A673 (cell line): ENCODE data around the gene IQCH. TPM values are rescaled to one million over a fixed set of nuclear protein-coding genes. Genes with fewer than 3 reads are reported as not detected.
A peak's percentile ranks its signal among the peaks of the same experiment; 100 is the strongest.

Experiments
- BruUV-seq: library from RNA; stranded (reverse); fragments of 400-500 nt; replicated peaks from 2 replicates; lab custom pipeline; 2021; lab: Mats Ljungman, UMichigan
- CTCF ChIA-PET: fragments of 300-600 bp; sonication (Branson Sonifier 250); formaldehyde crosslinking; loops from one replicate; lab custom pipeline; 2022; ENCODE audit warnings: antibody characterized with exemption; lab: Charles Lee
- POLR2A ChIA-PET: fragments of 300-600 bp; sonication (Branson Sonifier 250); formaldehyde crosslinking; loops from one replicate; lab custom pipeline; 2022; ENCODE audit warnings: antibody characterized with exemption; ENCODE audit not compliant: low non-redundant PET; lab: Charles Lee
- DNase-seq: peaks from one replicate; pipeline ENCODE4 v3.0.0-alpha.2; 2015; ENCODE audit warnings: low spot score
- H3K27ac ChIP-seq: fragments of 200-600 bp; sonication (generic); 2 replicates; pipeline ENCODE4 v1.5.1; 2016; ENCODE audit warnings: mixed run types, low read depth, mild to moderate bottlenecking, mixed read lengths, antibody characterized with exemption, low read length; ENCODE audit not compliant: poor library complexity, severe bottlenecking
- H3K27me3 ChIP-seq: fragments of 200-600 bp; sonication (generic); replicated peaks from 2 replicates; pipeline ENCODE4 v1.6.1; 2017; ENCODE audit warnings: mixed run types, low read depth, mild to moderate bottlenecking, mixed read lengths, antibody characterized with exemption, low read length; ENCODE audit not compliant: insufficient read depth, poor library complexity
- H3K36me3 ChIP-seq: fragments of 200-600 bp; sonication (generic); 2 replicates; pipeline ENCODE4 v1.6.1; 2016; ENCODE audit warnings: mixed run types, mild to moderate bottlenecking, mixed read lengths, antibody characterized with exemption, low read length; ENCODE audit not compliant: insufficient read depth, poor library complexity, severe bottlenecking
- H3K4me1 ChIP-seq: fragments of 200-600 bp; sonication (generic); 2 replicates; pipeline ENCODE4 v1.6.1; 2017; ENCODE audit warnings: mixed run types, mild to moderate bottlenecking, mixed read lengths, antibody characterized with exemption, low read length; ENCODE audit not compliant: insufficient read depth, poor library complexity, severe bottlenecking
- H3K4me3 ChIP-seq: fragments of 200-600 bp; sonication (generic); 2 replicates; pipeline ENCODE4 v1.5.1; 2016; ENCODE audit warnings: low read depth, mixed run types, mild to moderate bottlenecking, mixed read lengths, low read length; ENCODE audit not compliant: poor library complexity, severe bottlenecking
- H3K9me3 ChIP-seq: fragments of 200-600 bp; sonication (generic); 2 replicates; pipeline ENCODE4 v1.6.1; 2016; ENCODE audit warnings: mixed run types, low read depth, mild to moderate bottlenecking, mixed read lengths, antibody characterized with exemption, low read length; ENCODE audit not compliant: poor library complexity, severe bottlenecking
- CTCF ChIP-seq: fragments of 300-800, 200-600 bp; sonication (generic); conservative IDR thresholded peaks from 2 replicates; pipeline ENCODE4 v1.5.1; 2017; ENCODE audit warnings: low read depth, mild to moderate bottlenecking, antibody characterized with exemption, low read length, moderate library complexity, mixed read lengths
- EZH2 ChIP-seq: fragments of 200-600 bp; sonication (generic); IDR thresholded peaks from 2 replicates; pipeline ENCODE4 v1.6.1; 2017; ENCODE audit warnings: borderline replicate concordance, low read depth, mild to moderate bottlenecking, mixed read lengths, antibody characterized with exemption, low read length; ENCODE audit not compliant: poor library complexity, severe bottlenecking
- intact Hi-C: fragments of 100-400 bp; cut with micrococcal nuclease; formaldehyde crosslinking; loops from one replicate; pipeline ENCODE4 v1.10.0; 2022; ENCODE audit not compliant: unreplicated experiment
- total RNA-seq: library from RNA; stranded (reverse); gene quantifications from 2 replicates; pipeline ENCODE4 v1.2.3, GENCODE V29; 2021

The IQCH gene
- total RNA-seq, 1 experiment from 2014 or later, result 1.7 TPM

- BruUV-seq, result no TSS peak
- Histone ChIP-seq H3K4me3 (no peak overlapping the region), H3K27ac (no peak overlapping the region), H3K9me3 (no peaks in the 10 kb centered on the region), H3K36me3 (peaks cover 4% of the 10 kb centered on the region), H3K27me3 (no peaks in the 10 kb centered on the region), H3K4me1 (peaks cover 35% of the 10 kb centered on the region)
- no peak for DNase-seq
- CTCF ChIA-PET, result no interaction called here
- TF ChIP-seq CTCF, result no peak
- no peak for TF ChIP-seq EZH2
- POLR2A ChIA-PET, result no interaction called here
- intact Hi-C loops, result no loop called here
Measured at GRCh38 chr15:67545864-67546263, 291.3 kb downstream of the IQCH start.

- CTCF ChIA-PET, result no interaction called here
- H3K4me3 ChIP-seq, result no peak overlapping the region
- no peaks in the 10 kb centered on the region for H3K9me3 ChIP-seq
- DNase-seq, result no peak
- peaks cover 13% of the 10 kb centered on the region for H3K36me3 ChIP-seq
- peak overlapping the region; percentile 68 for H3K27ac ChIP-seq
- POLR2A ChIA-PET, result no interaction called here
- no TSS peak for BruUV-seq
- no peaks in the 10 kb centered on the region for H3K27me3 ChIP-seq
- TF ChIP-seq CTCF, result no peak
- TF ChIP-seq EZH2, result no peak
- H3K4me1 ChIP-seq, result peaks cover 35% of the 10 kb centered on the region
- intact Hi-C loops, result no loop called here
Measured at GRCh38 chr15:67547064-67547463, 292.5 kb downstream of the IQCH start.

- TF ChIP-seq CTCF (no peak), EZH2 (no peak)
- Histone ChIP-seq H3K36me3 (peaks cover 13% of the 10 kb centered on the region), H3K4me3 (no peak overlapping the region), H3K9me3 (no peaks in the 10 kb centered on the region), H3K27ac (peak overlapping the region; percentile 68), H3K4me1 (peaks cover 35% of the 10 kb centered on the region), H3K27me3 (no peaks in the 10 kb centered on the region)
- BruUV-seq, result no TSS peak
- ChIA-PET POLR2A (no interaction called here), CTCF (no interaction called here)
- no peak for DNase-seq
- intact Hi-C loops, result no loop called here
Measured at GRCh38 chr15:67547836-67548235, 293.2 kb downstream of the IQCH start.
